ENCODE measurements around the gene ADORA3.
A peak's percentile ranks its signal among the peaks of the same experiment; 100 is the strongest.
"Not testable (repeated sequence)": the region's sequence is repeated elsewhere in the genome, so short reads cannot be mapped to it uniquely, and the experiment has no call there.

The ADORA3 gene

GRCh38 chr1:111503585-111504060 is at the start of gene ADORA3, which contains the start of gene TMIGD3:
TSS of gene ADORA3 (minus strand) at chr1:111503633. CDS start at chr1:111503354, 279 bp downstream.
TSS of gene TMIGD3 (minus strand) at chr1:111503633. CDS start at chr1:111503354, 279 bp downstream.
- no peak for DNase-seq (ENCODE audit: low read depth, low spot score)

- no peak for DNase-seq (ENCODE audit: low read depth, low spot score)
Measured at GRCh38 chr1:111553196-111553595, 49.8 kb upstream of the ADORA3 start.

GRCh38 chr1:111552587-111552986 is 49.2 kb upstream of the ADORA3 start:
- no peak for DNase-seq (ENCODE audit: low read depth, low spot score)

DNA sequence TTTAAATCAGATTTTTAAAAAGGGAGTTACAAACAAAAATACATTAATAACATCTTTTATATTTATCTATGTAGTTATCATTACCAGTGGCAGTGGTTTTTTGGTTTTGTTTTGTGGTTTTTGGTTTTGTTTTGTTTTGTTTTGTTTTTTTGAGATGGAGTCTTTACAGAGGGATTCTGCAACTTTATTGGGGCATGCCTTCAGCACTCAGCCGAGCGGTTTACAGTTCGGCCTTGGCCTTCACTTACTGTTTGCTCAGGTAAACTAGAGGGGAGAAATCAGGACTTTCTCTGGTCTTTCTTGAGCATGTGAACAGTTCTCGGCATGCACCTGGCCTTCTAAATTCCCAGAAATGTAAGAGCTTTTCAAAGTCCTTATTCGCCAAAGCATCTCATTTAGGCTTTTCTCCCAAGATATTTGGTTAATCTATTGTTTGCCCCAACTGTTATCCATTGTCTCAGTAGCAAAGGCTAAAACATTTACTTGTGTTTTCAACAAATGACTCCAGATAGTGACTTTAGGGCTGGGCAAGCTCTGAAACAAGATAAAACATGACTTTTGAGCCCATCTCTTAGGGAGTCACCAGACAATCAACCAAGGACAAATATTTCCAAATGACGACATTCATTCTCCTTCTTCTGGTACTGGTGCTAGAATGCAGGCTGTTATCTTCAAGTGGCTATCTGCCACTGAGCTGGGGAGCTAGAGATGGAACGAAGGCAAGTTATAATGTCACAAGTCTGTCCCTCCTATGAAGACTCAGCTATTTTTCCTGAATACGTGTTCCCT is 48.4 kb upstream of the ADORA3 start:
- DNase-seq (ENCODE audit: low read depth, low spot score): no peak

DNA sequence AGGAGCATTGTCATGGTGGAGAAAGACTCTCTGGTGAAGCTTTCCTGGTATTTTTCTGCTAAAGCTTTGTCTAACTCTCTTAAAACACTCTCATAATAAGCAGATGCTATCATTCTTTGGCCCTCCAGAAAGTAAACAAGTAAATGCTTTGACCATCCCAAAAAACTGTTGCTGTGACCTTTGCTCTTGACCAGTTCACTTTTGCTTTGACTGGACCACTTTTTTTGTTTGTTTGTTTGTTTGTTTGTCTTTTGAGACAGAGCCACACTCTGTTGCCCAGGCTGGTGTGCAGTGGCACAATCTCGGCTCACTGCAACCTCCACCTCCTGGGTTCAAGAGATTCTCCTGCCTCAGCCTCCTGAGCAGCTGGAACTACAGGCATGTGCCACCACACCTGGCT is 44.4 kb upstream of the ADORA3 start:
- DNase-seq (ENCODE audit: low read depth, low spot score): not testable (repeated sequence)

DNA sequence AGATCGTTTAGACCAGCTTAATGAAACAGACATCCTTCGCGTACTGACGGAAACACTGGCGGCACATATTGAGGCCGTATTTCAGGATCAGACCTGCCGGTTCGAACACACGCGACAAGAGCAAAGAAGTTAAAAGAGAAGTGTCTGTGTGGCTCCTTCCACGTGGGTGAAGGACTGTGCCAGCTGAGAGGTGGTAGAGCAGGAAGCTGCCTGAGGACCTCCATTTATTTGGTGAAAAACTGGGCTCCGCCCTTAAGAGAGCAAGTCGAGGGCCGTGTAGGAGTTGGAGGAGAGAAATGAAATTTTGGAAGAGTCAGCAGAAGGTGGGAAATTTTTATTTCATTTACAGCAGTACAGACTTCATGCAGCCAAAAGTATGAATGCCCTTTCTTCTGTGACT is 38.8 kb upstream of the ADORA3 start:
- DNase-seq (ENCODE audit: low read depth, low spot score): no peak

GRCh38 chr1:111541721-111542120 is 38.3 kb upstream of the ADORA3 start:
- no peak for DNase-seq (ENCODE audit: low read depth, low spot score)

GRCh38 chr1:111540928-111541327 is 37.5 kb upstream of the ADORA3 start:
- no peak for DNase-seq (ENCODE audit: low read depth, low spot score)

DNA sequence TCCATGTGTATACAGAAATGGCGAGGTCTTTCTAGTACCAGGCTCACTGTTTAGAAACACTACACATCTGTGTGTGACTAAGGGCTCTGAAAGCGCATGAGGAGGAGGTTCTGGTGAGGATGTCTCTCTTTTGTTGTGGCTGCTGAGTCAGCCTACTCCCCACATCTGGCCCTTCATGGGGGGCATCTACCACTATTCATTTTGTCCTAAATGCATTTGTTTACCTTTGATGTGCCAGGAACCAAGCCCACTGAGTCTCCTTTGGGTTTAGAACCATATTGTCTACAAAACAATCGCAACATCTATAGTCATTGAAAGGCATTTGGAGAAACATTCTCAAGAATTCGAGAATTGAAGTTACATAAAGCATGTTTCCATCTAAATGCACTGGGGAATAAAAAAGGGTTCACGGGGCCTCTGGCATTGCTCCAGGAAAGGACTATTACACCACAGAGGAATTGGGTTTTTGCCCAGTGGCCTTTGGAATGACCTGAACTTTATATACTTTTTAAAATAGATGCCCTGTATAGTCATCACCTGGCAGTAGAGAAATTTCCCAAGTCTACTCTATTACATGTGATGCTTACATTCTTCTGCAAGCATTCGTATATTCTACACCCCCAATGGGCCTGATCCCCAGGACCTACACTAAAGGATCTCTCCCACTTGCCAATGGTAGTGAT is 35.1 kb upstream of the ADORA3 start:
- DNase-seq (ENCODE audit: low read depth, low spot score): peak; percentile 60

- no peak for DNase-seq (ENCODE audit: low read depth, low spot score)
Measured at GRCh38 chr1:111535256-111536191, 32.1 kb upstream of the ADORA3 start.

DNA sequence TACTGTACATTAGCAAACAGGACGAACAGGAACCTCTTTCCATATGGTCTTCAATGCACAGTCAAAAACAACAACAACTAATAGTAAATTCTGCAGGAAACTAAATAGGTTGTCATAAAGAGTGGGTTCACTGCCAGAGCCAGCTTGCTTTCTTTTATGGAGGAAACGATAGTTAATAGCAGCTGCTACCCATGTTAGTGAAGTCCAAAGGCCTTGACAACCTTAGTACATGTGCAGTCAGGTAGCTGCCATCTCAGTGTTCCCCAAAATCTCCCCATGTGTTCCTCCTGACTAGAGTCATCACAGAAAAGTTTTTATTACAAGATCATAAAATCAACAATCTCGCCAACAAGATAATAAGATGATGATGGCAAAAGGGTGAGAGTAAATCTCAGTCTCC is 16.6 kb upstream of the ADORA3 start:
- DNase-seq (ENCODE audit: low read depth, low spot score): no peak

GRCh38 chr1:111517469-111518225 is 14.2 kb upstream of the ADORA3 start:
- DNase-seq (ENCODE audit: low read depth, low spot score): no peak

- DNase-seq (ENCODE audit: low read depth, low spot score): no peak
Measured at GRCh38 chr1:111516005-111516535, 12.6 kb upstream of the ADORA3 start.

DNA sequence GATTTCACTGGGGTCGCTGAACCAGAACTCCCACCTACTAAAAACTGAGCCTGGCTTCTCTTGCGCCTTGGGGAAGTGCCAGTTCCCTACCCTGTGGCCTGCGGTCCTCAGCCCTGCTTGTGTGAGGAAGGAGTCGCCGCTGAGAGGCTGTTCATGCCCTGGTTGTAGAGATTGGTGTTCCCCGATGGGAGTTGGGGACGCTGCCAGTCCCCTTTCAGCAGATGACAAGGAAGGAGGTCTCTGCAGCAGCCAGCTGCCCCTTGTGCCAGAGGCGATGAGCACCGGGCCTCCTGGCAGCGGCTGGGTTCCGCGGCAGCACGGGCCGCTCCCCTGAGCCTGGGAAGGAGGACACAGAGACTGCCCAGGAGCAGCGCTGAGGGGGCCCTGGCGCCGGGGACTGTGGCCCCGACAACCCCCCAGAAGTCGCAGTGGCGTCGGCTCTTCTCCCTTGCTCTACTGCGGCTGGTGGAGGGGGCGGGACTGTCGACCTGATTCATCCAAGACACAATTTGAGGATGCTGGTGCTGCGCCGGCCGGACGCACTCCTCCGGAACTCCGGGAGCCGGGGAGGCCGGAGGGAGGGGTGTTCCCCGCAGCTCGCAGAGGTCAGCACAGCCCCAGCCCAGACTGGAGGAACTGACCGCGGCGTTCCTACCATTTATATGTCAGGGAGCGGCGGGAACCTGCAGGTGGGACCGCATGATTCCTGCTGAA is 12.0 kb upstream of the ADORA3 start:
- no peak for DNase-seq (ENCODE audit: low read depth, low spot score)

DNA sequence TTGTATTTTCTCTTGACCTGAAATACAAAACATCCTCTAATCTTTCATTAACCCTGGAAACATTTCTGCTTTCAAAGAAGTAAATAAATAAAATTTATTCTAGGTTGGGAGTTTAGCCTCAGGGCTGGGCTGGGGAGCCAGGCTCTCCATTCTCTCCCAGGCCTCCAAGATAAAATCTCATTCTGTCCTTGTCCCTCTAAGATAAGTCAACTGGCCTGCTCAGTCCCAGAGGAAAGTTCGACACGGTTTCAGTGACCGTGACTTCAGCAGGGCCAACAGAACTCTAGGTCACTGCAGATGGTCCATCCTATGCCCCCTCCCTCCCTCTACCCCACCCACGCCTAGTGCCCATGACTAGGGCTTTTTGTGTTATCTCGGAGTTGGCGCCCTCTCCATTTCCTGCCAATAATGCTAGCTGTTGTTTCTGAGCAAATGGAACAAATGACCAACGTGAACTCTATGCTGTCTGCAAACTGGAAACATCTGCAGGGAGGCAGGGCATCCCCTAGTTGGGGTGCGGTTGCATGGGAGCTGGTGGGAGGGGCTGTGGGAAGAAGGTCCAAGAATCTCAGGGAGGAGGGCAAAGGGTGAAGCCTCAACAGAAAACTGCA is 10.1 kb upstream of the ADORA3 start:
- DNase-seq (ENCODE audit: low read depth, low spot score): no peak

DNA sequence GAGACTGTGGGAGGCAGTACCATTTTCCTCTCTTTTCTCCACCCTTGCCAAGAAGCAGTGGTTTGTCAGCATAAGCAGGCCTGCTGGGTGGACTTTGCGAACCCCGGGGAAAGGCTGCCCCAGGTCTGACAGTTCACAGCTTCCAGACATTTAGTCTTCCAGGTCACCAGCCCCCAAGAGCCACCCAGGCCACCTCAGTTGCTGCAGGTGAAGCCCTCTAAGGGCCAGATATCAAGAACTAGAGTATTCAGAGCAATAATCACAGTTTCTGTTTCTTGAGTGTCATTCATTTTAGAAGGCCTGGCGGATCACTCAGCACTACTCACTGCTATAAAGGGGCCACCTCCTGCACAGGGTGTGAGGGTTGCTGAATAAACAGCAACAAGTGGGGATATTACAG is 9.5 kb upstream of the ADORA3 start:
- no peak for DNase-seq (ENCODE audit: low read depth, low spot score)

DNA sequence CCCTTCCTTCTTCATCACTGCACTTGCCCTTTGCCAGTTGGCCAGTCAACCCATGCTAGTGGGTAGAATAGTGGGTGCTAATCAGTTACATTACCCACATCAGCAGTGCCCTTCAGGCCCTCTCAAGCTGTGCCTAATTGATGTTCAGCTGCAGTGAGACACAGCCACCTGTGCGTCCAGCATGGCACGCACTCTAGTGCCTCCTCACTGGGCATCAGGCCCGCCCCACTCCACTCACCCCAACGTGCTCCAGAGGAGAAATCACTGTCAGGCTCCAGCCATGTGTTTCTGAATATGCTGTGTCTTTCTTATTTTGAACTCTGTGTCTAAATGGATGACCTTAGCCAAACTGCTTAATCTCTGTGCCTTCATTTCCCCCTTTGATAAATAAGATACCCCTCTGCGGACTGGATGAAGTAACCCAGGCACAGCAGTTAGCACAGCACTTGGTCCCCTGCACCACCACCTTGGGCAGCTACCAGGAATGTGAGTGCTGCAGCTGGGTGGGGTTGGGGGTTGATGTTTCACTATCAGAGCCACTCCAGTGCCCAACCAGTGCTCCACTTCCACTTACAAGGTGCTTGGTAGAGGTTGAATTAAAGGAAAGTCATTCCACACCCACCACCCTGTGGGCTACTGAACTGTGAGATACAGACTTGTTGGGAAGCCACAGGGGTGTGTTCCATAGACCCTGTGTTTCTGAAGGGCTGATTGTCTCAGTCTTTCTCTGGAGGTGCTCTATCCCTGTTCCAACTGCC is 8.9 kb upstream of the ADORA3 start:
- DNase-seq (ENCODE audit: low read depth, low spot score): no peak

DNA sequence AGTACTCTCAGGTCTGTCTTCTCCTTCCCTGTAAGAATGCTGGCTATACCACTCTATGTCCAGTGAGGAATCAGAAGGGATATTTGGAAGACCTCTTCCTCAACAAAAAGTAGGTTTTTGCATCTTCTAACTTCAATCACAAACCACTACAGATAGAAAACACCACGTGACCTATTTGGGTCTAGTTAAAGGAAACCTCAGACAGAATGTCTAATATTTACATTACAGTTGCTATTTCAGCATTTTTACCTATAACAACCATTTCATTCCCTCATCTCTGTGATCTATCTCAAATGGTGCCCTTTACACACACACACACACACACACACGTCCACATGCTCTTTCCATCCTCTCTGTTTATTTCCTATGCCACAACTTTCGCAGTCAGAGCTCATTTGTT is 7.9 kb upstream of the ADORA3 start:
- no peak for DNase-seq (ENCODE audit: low read depth, low spot score)

DNA sequence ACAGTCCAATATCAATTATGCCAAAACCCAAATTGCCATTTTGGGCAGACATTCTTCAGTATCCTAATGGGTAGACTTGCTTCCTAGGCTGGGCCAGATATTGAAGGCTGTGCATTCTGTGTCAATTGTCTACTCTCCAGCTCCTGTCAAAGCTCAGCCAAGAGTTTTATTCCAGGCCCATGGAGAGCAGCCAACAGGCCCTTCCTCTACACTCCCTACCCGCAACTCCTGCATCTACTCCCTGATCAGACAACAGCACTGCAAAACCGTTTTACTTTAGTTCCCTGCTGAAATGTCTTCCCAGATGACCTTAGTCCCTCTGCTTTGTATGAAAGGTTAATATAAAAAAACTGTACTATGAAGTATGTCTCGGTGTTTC is 6.6 kb upstream of the ADORA3 start:
- no peak for DNase-seq (ENCODE audit: low read depth, low spot score)

All from iPS DF 19.7 (cell line).